Activated naive CD4-positive, alpha-beta T cell treated with anti-CD3 and anti-CD28 coated beads, Interleukin-2, amount 50 U/mL, for 72 hours (primary cell): ENCODE measurements around the gene COASY. TPM values are rescaled to one million over a fixed set of nuclear protein-coding genes. Genes with fewer than 3 reads are reported as not detected.
A peak's percentile ranks its signal among the peaks of the same experiment; 100 is the strongest.
"Not testable (repeated sequence)": the region's sequence is repeated elsewhere in the genome, so short reads cannot be mapped to it uniquely, and the experiment has no call there.

ENCODE experiments used
- ATAC-seq, 2 donors: fragments of 150-1000 bp; cut with Tn5 transposase; 2 replicates each; pipeline ENCODE4 v1.10.0; 2021; ENCODE audit warnings: mild to moderate bottlenecking in 2 of 2, moderate library complexity in 2 of 2
- DNase-seq, 2 donors: peaks; one replicate each; pipeline ENCODE4 v3.0.0; 2021 to 2022; ENCODE audit warnings: low spot score in 2 of 2
- H3K27ac Mint-ChIP-seq, 2 donors: one replicate each; pipeline ENCODE4 v1.8.0; 2022; ENCODE audit warnings: mild to moderate bottlenecking in 2 of 2, mixed read lengths in 2 of 2
- H3K36me3 Mint-ChIP-seq, 2 donors: one replicate each; pipeline ENCODE4 v1.8.0; 2022; ENCODE audit warnings: mixed read lengths in 2 of 2
- H3K9me3 Mint-ChIP-seq, 2 donors: one replicate each; pipeline ENCODE4 v1.8.0; 2022; ENCODE audit warnings: mixed read lengths in 2 of 2
- total RNA-seq, 2 donors: library from RNA; stranded (reverse); gene quantifications; one replicate each; pipeline ENCODE4 v1.2.3, GENCODE V29; 2022

The COASY gene
- total RNA-seq, 2 donors from 2014 or later, result 86.4 to 124 TPM

- Mint-ChIP-seq H3K27ac (no peak overlapping the region), H3K9me3 (no peaks in the 10 kb centered on the region), H3K36me3 (peaks cover 0 to 4% of the 10 kb centered on the region in 2 donors)
- no peak for DNase-seq
- ATAC-seq, result no peak
Observed at GRCh38 chr17:42525221-42525620, 36.7 kb upstream of the COASY start.

GRCh38 chr17:42526031-42526444 lies 35.9 kb upstream of the COASY start:
- Mint-ChIP-seq H3K36me3 (peaks cover 0 to 4% of the 10 kb centered on the region in 2 donors), H3K9me3 (no peaks in the 10 kb centered on the region), H3K27ac (no peak overlapping the region)
- DNase-seq (no peak), ATAC-seq (no peak)

- ATAC-seq (no peak), DNase-seq (no peak)
- H3K36me3 Mint-ChIP-seq, result no peaks in the 10 kb centered on the region
- no peak overlapping the region for H3K27ac Mint-ChIP-seq
- H3K9me3 Mint-ChIP-seq, result no peaks in the 10 kb centered on the region
Observed at GRCh38 chr17:42527932-42528331, 34.0 kb upstream of the COASY start.

- Mint-ChIP-seq H3K36me3 (no peaks in the 10 kb centered on the region), H3K27ac (no peak overlapping the region), H3K9me3 (no peaks in the 10 kb centered on the region)
- ATAC-seq, result no peak
- no peak for DNase-seq
Observed at GRCh38 chr17:42529061-42529460, 32.9 kb upstream of the COASY start.

- Mint-ChIP-seq H3K36me3 (peaks cover 0 to 5% of the 10 kb centered on the region in 2 donors), H3K27ac (peak overlapping the region in 1 of 2 donors; percentile 29), H3K9me3 (no peaks in the 10 kb centered on the region)
- DNase-seq (no peak), ATAC-seq (no peak)
Observed at GRCh38 chr17:42530952-42531454, 30.9 kb upstream of the COASY start.

- Mint-ChIP-seq H3K9me3 (no peaks in the 10 kb centered on the region), H3K27ac (peak overlapping the region in 1 of 2 donors; percentile 29), H3K36me3 (peaks cover 0 to 5% of the 10 kb centered on the region in 2 donors)
- ATAC-seq, result peak; percentile 16 to 23
- peak in 1 of 2 donors; percentile 64 for DNase-seq
Observed at GRCh38 chr17:42531455-42532354, 30.2 kb upstream of the COASY start.

GRCh38 chr17:42535155-42536047 lies 26.5 kb upstream of the COASY start:
- Mint-ChIP-seq H3K9me3 (no peaks in the 10 kb centered on the region), H3K36me3 (peaks cover 5 to 8% of the 10 kb centered on the region in 2 donors), H3K27ac (peak overlapping the region; percentile 46 to 97)
- no peak for ATAC-seq
- no peak for DNase-seq

- Mint-ChIP-seq H3K9me3 (no peaks in the 10 kb centered on the region), H3K36me3 (peaks cover 7 to 14% of the 10 kb centered on the region in 2 donors), H3K27ac (peak within 1 kb of the TSS; percentile 92 to 97)
- peak; percentile 90 to 93 for DNase-seq
- ATAC-seq, result peak; percentile 90 to 92
Observed at GRCh38 chr17:42536048-42536371, 25.9 kb upstream of the COASY start, which contains the start of gene NAGLU. Gene NAGLU, plus strand, starts transcription at chr17:42536241. Its CDS starts 32 bp downstream, at chr17:42536273.

- peak; percentile 77 to 89 for DNase-seq
- peaks cover 12 to 16% of the 10 kb centered on the region in 2 donors for H3K36me3 Mint-ChIP-seq
- ATAC-seq, result peak; percentile 75 to 85
- H3K27ac Mint-ChIP-seq, result peak overlapping the region; percentile 92 to 97
- no peaks in the 10 kb centered on the region for H3K9me3 Mint-ChIP-seq
Observed at GRCh38 chr17:42536372-42537155, 25.4 kb upstream of the COASY start.

GRCh38 chr17:42537156-42537805 lies 24.7 kb upstream of the COASY start:
- Mint-ChIP-seq H3K27ac (peak overlapping the region in 1 of 2 donors; percentile 97), H3K36me3 (peaks cover 13 to 16% of the 10 kb centered on the region in 2 donors), H3K9me3 (no peaks in the 10 kb centered on the region)
- ATAC-seq (no peak), DNase-seq (no peak)

GRCh38 chr17:42537826-42538451 lies 24.0 kb upstream of the COASY start:
- Mint-ChIP-seq H3K36me3 (peaks cover 13 to 18% of the 10 kb centered on the region in 2 donors), H3K9me3 (no peaks in the 10 kb centered on the region), H3K27ac (no peak overlapping the region)
- DNase-seq, result no peak
- ATAC-seq, result no peak

GRCh38 chr17:42538482-42538881 lies 23.5 kb upstream of the COASY start:
- H3K27ac Mint-ChIP-seq, result no peak overlapping the region
- H3K9me3 Mint-ChIP-seq, result no peaks in the 10 kb centered on the region
- DNase-seq (no peak), ATAC-seq (no peak)
- H3K36me3 Mint-ChIP-seq, result peaks cover 13 to 22% of the 10 kb centered on the region in 2 donors

GRCh38 chr17:42540558-42540957 lies 21.4 kb upstream of the COASY start:
- not testable (repeated sequence) for DNase-seq, ATAC-seq, H3K9me3 Mint-ChIP-seq
- Mint-ChIP-seq H3K27ac (peak overlapping the region; percentile 57 to 73), H3K36me3 (peaks cover 12 to 22% of the 10 kb centered on the region in 2 donors)

- Mint-ChIP-seq H3K36me3 (peaks cover 8 to 22% of the 10 kb centered on the region in 2 donors), H3K9me3 (no peaks in the 10 kb centered on the region), H3K27ac (peak overlapping the region; percentile 63 to 73)
- peak in 1 of 2 donors; percentile 35 for DNase-seq
- peak; percentile 47 to 72 for ATAC-seq
Observed at GRCh38 chr17:42541041-42541833, 20.7 kb upstream of the COASY start.
